MM.1S (cell line): Measurements from ENCODE around the gene ARMC3.

Experiments used
- EZH2 ChIP-seq: fragments of 300-600 bp; sonication (generic); optimal IDR thresholded peaks from 2 replicates; pipeline ENCODE3; 2017; ENCODE audit warnings: low read depth, mild to moderate bottlenecking, antibody characterized with exemption, low read length, mixed read lengths
- EZH2phosphoT487 ChIP-seq: fragments of 300-600 bp; sonication (generic); IDR thresholded peaks from 2 replicates; pipeline ENCODE4 v1.6.1; 2018; ENCODE audit warnings: antibody characterized with exemption, low read length
- TF ChIP-seq, protein P1 (sequence below): fragments of 300-600 bp; sonication (generic); IDR thresholded peaks from 2 replicates; pipeline ENCODE4 v1.5.1; 2016; ENCODE audit warnings: antibody characterized with exemption, low read length, mixed read lengths

DNA sequence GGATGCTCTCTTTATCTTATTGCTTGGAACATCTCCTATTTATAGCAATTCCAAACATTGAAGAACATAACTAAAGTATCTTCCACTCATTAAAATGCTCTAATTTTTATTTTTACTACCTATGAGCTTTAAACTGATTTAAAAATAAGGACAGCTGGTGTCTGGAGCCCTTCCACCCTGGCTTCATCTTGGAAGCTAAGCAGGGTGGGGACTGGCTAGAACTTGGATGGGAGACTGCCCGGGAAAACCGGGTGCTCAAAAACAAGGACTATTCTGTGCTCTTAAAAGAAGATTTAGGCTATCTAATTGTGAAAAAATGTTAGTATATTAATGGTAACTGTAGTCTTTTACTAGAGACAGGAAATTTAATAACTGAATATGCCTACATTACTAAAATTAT lies 69.2 kb downstream of the ARMC3 start:
- TF ChIP-seq, protein P1, sequence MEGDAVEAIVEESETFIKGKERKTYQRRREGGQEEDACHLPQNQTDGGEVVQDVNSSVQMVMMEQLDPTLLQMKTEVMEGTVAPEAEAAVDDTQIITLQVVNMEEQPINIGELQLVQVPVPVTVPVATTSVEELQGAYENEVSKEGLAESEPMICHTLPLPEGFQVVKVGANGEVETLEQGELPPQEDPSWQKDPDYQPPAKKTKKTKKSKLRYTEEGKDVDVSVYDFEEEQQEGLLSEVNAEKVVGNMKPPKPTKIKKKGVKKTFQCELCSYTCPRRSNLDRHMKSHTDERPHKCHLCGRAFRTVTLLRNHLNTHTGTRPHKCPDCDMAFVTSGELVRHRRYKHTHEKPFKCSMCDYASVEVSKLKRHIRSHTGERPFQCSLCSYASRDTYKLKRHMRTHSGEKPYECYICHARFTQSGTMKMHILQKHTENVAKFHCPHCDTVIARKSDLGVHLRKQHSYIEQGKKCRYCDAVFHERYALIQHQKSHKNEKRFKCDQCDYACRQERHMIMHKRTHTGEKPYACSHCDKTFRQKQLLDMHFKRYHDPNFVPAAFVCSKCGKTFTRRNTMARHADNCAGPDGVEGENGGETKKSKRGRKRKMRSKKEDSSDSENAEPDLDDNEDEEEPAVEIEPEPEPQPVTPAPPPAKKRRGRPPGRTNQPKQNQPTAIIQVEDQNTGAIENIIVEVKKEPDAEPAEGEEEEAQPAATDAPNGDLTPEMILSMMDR = no peak
- TF ChIP-seq EZH2phosphoT487 (no peak), EZH2 (no peak)
